IPS-18c (cell line): ENCODE data around the gene KLRC4.
"Not testable (repeated sequence)": the region's sequence is repeated elsewhere in the genome, so short reads cannot be mapped to it uniquely, and the experiment has no call there.

Source experiments
- H3K4me3 ChIP-seq: 2 replicates; pipeline ENCODE4 v1.7.0; 2013; ENCODE audit warnings: low read depth, mild to moderate bottlenecking, low read length, moderate library complexity; ENCODE audit not compliant: insufficient read depth
- H3K9me3 ChIP-seq: one replicate; pipeline ENCODE4 v1.6.1; 2013; ENCODE audit warnings: mild to moderate bottlenecking, low read length, moderate library complexity; ENCODE audit not compliant: control insufficient read depth, insufficient read depth

KLRC4 gene, protein sequence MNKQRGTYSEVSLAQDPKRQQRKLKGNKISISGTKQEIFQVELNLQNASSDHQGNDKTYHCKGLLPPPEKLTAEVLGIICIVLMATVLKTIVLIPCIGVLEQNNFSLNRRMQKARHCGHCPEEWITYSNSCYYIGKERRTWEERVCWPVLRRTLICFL

GRCh38 chr12:10409392-10409791 is at the start of gene KLRC4:
TSS of gene KLRC4 (minus strand) at chr12:10409757. CDS start at chr12:10409575, 182 bp downstream.
- H3K9me3 ChIP-seq, result no peaks in the 10 kb centered on the region
- H3K4me3 ChIP-seq, result no peak within 1 kb of the TSS

DNA sequence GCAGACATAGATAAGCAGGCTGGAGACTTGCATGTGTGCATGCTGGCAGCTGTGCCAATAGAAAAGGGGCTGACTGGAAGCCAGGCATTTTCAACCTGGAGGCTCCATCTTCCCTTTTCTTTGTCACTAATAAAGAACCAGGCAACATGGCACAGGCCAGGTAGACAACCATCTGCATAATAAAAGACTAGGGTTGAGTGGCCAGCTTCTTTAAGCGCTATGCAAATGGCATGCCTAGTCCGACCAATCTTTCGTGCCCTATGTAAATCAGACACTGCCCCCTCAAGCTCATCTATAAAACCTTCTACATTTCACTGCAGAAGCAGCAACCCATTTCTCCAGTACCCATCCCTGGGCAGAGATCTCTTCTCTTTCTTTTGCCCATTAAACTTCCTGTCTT is 48.2 kb upstream of the KLRC4 start:
- Histone ChIP-seq H3K9me3 (no peaks in the 10 kb centered on the region), H3K4me3 (no peak overlapping the region)

GRCh38 chr12:10456856-10457255 is 47.3 kb upstream of the KLRC4 start:
- Histone ChIP-seq H3K9me3 (no peaks in the 10 kb centered on the region), H3K4me3 (no peak overlapping the region)

DNA sequence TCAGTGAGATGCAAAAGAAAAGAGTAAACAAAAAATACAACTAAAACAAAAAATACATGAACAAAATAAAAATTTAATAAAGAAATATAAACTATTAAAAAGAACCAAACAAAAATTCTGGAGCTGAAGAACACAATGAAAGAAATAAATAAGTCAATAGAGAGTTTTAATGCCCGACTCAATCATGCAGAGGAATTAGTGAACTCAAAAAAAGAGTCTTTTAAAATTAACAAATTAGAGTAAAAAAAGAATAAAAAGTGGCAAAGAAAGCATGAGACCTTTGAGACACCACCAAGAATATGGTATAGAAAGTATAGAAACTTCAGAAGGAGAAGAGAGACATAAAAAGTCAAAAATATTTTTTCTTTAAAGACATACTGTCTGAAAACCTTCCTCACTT is 46.2 kb upstream of the KLRC4 start:
- Histone ChIP-seq H3K4me3 (no peak overlapping the region), H3K9me3 (no peaks in the 10 kb centered on the region)

GRCh38 chr12:10454531-10454930 is 45.0 kb upstream of the KLRC4 start:
- Histone ChIP-seq H3K9me3 (no peaks in the 10 kb centered on the region), H3K4me3 (no peak overlapping the region)

DNA sequence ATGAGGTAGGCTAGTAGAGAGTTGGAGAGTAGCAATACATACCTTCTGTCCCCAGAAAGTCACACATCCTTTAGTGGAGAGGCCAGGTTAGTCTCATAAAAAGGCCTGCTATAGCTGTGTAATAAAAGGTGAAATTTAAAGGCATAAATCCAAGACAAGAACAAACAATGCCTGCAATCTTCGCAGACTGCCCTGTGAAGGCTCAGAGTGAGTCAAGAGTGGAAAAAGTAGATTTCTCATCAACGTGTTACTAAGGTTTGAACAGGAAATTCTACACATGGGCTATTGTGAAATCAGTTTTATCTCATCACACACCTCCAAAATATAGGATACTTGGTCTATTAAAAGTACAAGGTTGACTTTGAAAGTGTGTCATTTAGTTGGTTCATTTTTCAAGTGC is 43.6 kb upstream of the KLRC4 start, which contains the start of gene KLRC1:
TSS of gene KLRC1 (minus strand) at position 222 of the 400 bp plus-strand sequence. CDS start 2,221 bp downstream, outside the sequence.
- H3K4me3 ChIP-seq, result no peak within 1 kb of the TSS
- no peaks in the 10 kb centered on the region for H3K9me3 ChIP-seq

GRCh38 chr12:10448236-10448635 is 38.7 kb upstream of the KLRC4 start:
- no peak overlapping the region for H3K4me3 ChIP-seq
- no peaks in the 10 kb centered on the region for H3K9me3 ChIP-seq

- H3K9me3 ChIP-seq, H3K4me3 ChIP-seq: not testable (repeated sequence)
These were observed 36.5 kb upstream of the KLRC4 start for GRCh38 chr12:10446052-10446451.

DNA sequence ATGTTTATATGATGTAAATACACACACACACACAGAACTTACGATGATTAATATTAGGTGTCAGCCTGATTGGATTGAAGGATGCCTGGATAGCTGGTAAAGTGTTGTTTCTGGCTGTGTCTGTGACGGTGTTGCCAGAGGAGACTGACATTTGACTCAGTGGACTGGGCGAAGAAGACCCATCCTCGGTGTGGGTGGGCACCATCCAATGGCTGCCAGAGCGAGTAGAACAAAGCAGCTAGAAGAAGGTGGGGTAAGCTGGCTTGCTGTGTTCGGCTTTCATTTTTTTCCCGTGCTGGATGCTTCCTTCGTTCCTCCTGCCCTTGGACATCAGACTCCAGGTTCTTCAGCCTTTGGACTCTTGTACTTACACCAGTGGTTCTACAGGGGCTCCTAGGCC is 31.6 kb upstream of the KLRC4 start:
- not testable (repeated sequence) for H3K4me3 ChIP-seq, H3K9me3 ChIP-seq

- not testable (repeated sequence) for H3K4me3 ChIP-seq, H3K9me3 ChIP-seq
These were observed 30.2 kb upstream of the KLRC4 start for GRCh38 chr12:10439608-10440274.

DNA sequence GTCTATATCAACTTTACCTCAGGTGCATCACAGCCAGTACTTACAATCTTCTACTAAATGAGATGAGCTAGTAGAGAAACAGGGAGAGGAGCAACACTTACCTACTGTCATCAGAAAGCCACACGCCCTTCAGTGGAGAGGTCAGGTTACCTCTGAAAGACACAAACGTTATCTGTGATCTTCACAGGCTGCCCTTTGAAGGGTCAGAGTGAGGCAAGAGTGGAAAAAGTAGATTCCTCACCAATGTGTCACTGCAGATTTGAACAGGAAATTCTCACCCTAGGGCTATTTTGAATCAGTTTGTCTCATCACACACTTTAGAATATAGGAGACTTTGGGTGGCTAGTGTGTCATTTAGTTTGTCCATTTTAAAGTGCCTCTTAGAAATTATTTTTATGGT is 28.0 kb upstream of the KLRC4 start:
- not testable (repeated sequence) for H3K9me3 ChIP-seq, H3K4me3 ChIP-seq

DNA sequence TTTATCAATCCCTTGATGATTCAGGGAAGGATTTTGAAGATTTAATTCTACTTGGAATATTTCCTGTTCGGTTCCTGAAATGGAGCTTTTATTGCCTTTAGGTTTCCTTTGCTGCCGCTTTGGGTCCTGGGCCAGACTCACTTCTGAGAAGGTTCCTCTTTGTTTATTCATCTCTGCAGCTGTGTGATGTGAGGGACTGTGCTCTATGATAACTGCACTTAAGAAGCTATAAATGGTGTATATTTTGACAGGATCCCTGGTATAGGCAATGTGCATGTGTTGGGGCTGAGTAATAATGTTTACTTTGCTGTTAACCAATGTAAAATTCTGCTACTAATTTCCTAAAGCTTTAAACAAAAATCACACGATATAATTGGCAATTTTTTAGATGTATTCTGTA is 26.3 kb upstream of the KLRC4 start, which contains the start of gene KLRC2:
TSS of gene KLRC2 (minus strand) at position 195 of the 400 bp plus-strand sequence. CDS start at position 171, 24 bp downstream.
- not testable (repeated sequence) for H3K9me3 ChIP-seq, H3K4me3 ChIP-seq

GRCh38 chr12:10430623-10431022 is 21.1 kb upstream of the KLRC4 start:
- not testable (repeated sequence) for H3K9me3 ChIP-seq, H3K4me3 ChIP-seq

GRCh38 chr12:10425938-10426337 is 16.4 kb upstream of the KLRC4 start:
- H3K9me3 ChIP-seq, H3K4me3 ChIP-seq: not testable (repeated sequence)

DNA sequence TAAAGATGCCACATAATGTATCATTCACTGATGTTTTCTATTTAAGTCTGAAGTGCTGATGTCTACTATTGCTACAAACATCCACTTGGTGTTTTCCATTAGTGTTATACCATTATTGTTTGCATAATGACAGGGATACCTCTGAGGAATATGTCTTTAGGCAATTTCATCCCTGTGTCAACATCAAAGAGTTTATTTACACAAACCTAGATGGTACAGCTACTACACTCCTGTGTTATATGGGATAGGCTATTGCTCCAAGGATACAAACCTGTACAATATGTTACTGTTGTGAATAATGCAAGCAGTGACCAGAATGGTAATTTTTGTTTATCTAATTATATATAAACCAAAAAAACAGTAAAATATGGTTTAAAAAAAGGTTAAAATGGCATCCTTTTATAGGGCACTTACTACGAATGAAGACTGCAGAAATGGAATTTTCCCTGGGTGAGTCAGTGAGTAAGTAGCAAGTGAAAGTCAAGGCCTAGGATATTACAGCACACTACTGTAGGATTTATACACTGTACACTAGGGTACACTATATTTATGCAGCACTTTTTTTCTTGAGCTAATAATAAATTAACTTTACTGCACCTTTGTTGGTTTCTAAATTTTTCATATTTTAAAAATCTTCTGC is 14.8 kb upstream of the KLRC4 start:
- H3K9me3 ChIP-seq, H3K4me3 ChIP-seq: not testable (repeated sequence)

DNA sequence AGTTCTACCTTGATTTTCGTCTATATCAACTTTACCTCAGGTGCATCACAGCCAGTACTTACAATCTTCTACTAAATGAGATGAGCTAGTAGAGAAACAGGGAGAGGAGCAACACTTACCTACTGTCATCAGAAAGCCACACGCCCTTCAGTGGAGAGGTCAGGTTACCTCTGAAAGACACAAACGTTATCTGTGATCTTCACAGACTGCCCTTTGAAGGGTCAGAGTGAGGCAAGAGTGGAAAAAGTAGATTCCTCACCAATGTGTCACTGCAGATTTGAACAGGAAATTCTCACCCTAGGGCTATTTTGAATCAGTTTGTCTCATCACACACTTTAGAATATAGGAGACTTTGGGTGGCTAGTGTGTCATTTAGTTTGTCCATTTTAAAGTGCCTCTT is 12.6 kb upstream of the KLRC4 start:
- H3K9me3 ChIP-seq, H3K4me3 ChIP-seq: not testable (repeated sequence)

GRCh38 chr12:10420334-10420733 is 10.8 kb upstream of the KLRC4 start, which contains the start of gene KLRC3:
TSS of gene KLRC3 (minus strand) at chr12:10420595. CDS start at chr12:10420550, 45 bp downstream.
- H3K9me3 ChIP-seq, H3K4me3 ChIP-seq: not testable (repeated sequence)

DNA sequence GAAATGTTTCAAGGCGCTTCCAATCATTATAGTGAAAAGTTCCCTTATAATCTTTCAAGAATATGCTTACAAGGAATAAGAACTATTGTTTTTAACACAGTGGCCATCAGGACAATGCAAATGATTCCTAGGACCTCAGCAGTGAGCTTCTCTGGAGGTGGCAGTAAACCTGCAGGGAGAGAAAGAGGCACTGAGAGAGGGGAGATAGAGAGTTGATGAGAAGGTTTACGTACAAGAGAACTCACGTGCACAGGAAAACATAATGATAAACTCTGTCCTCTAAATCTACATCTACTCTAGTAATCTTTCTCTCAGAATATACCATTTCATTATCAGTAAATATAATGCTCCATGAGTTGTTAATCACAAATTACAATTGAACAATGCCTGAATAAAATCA is 715 bp downstream of the KLRC4 start:
- Histone ChIP-seq H3K9me3 (no peaks in the 10 kb centered on the region), H3K4me3 (no peak overlapping the region)
